ENCODE results near the gene HNRNPA1L2. TPM values are rescaled to one million over a fixed set of nuclear protein-coding genes. Genes with fewer than 3 reads are reported as not detected.
"Not testable (repeated sequence)": the region's sequence is repeated elsewhere in the genome, so short reads cannot be mapped to it uniquely, and the experiment has no call there.

Gene HNRNPA1L2
- 8.0 to 9.5 TPM (median 8.5 TPM) in 3 replicates for total RNA-seq (2021)
- Bru-seq, nascent RNA: percentile 85 among the genes with signal in this experiment
- long read RNA-seq, experiment 1, partial matches to known transcripts: 0 of 2 reads
- long read RNA-seq, experiment 1, other reads (novel, unspliced or antisense): 0 of 2 reads
- long read RNA-seq, experiment 2, transcript HNRNPA1L2-201 (1 exons, 1,372 nt): major isoform, 20 of 20 reads
- long read RNA-seq, experiment 2, partial matches to known transcripts: 0 of 20 reads
- long read RNA-seq, experiment 2, other reads (novel, unspliced or antisense): 0 of 20 reads
- long read RNA-seq, experiment 3, transcript HNRNPA1L2-201 (1 exons, 1,372 nt): major isoform, 9 of 9 reads
- long read RNA-seq, experiment 3, partial matches to known transcripts: 0 of 9 reads
- long read RNA-seq, experiment 3, other reads (novel, unspliced or antisense): 0 of 9 reads

DNA sequence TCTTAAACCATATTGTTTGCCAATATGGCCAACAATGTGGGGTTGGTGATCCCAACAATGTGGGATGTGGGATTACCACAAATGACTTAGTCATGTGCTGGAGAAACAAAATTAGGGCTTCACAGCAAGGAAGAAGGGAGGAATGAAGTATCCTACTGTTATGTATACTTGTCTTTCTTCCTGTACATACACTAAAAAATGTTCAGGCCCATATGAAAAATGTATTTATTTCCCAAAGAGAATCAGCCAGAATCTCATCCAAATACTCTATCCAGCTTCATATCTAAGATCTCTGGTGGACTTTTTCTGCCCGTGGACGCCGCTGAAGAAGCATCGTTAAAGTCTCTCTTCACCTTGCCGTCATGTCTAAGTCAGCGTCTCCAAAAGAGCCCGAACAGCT is at the start of gene HNRNPA1L2:
TSS of gene HNRNPA1L2 (plus strand) at position 301 of the 400 bp plus-strand sequence. CDS start at position 363, 62 bp downstream.
- Mint-ChIP-seq H3K4me1 (peaks cover 8% of the 10 kb centered on the region; the same call in 1 of the 2 replicates), H3K27ac (no peak within 1 kb of the TSS), H3K36me3 (peaks cover 12% of the 10 kb centered on the region; the same call in 1 of the 2 replicates), H3K9me3 (no peaks in the 10 kb centered on the region), H3K27me3 (ENCODE audit: low read depth) (no peaks in the 10 kb centered on the region), H3K4me3 (no peak within 1 kb of the TSS)
- ChIA-PET POLR2A (no interaction called here), CTCF (no interaction called here)
- TF ChIP-seq CREM (CRISPR knock-in tag; IDR thresholded peaks at IDR 0.05) (no peak), MXD4 (CRISPR knock-in tag; IDR thresholded peaks at IDR 0.05; ENCODE audit: borderline replicate concordance) (no peak), NFYB (CRISPR knock-in tag; conservative IDR thresholded peaks at IDR 0.05; ENCODE audit: low read depth) (no peak), GABPB1 (CRISPR knock-in tag; IDR thresholded peaks at IDR 0.05) (no peak), AR (CRISPR knock-in tag; IDR thresholded peaks at IDR 0.05) (no peak), TP53 (CRISPR knock-in tag; IDR thresholded peaks at IDR 0.05) (no peak), ZNF396 (CRISPR knock-in tag; IDR thresholded peaks at IDR 0.05; ENCODE audit: borderline replicate concordance) (no peak), ZNF423 (CRISPR knock-in tag; IDR thresholded peaks at IDR 0.05) (no peak), CTCF (IDR thresholded peaks at IDR 0.05) (no peak), CREB1 (CRISPR knock-in tag; IDR thresholded peaks at IDR 0.05) (no peak), ESRRA (CRISPR knock-in tag; IDR thresholded peaks at IDR 0.05; ENCODE audit: borderline replicate concordance) (no peak), ZNF219 (CRISPR knock-in tag; IDR thresholded peaks at IDR 0.05; ENCODE audit: borderline replicate concordance) (no peak), ETV6 (CRISPR knock-in tag; IDR thresholded peaks at IDR 0.05) (no peak), OVOL2 (CRISPR knock-in tag; IDR thresholded peaks at IDR 0.05; ENCODE audit: borderline replicate concordance) (no peak)
- TF ChIP-seq, protein P1, sequence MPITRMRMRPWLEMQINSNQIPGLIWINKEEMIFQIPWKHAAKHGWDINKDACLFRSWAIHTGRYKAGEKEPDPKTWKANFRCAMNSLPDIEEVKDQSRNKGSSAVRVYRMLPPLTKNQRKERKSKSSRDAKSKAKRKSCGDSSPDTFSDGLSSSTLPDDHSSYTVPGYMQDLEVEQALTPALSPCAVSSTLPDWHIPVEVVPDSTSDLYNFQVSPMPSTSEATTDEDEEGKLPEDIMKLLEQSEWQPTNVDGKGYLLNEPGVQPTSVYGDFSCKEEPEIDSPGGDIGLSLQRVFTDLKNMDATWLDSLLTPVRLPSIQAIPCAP (CRISPR knock-in tag; IDR thresholded peaks at IDR 0.05): no peak
- DNase-seq (ENCODE audit: low spot score) (no peak), ATAC-seq (no peak)

DNA sequence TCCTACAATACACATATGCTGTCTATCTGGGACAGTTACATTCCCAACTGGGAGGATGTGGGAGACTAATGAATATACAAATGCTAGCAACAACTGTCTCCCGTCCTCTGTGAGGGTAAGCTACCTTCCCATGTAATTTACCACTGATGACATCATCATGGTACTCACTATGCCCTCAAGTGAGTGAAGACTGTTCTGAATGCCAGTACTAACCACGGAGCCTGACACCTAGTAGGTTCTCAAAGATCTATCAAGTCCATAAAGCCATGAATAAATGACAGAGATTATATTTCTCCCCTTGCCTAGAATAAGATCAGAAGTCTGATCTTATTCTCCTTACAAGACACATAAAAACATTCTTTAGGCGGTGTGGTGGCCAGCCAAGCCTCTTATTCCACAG is 49.1 kb upstream of the HNRNPA1L2 start:
- H3K9me3 Mint-ChIP-seq; H3K27ac Mint-ChIP-seq; ATAC-seq; H3K36me3 Mint-ChIP-seq; H3K4me1 Mint-ChIP-seq; DNase-seq (ENCODE audit: low spot score); CTCF ChIA-PET; H3K4me3 Mint-ChIP-seq; POLR2A ChIA-PET; H3K27me3 Mint-ChIP-seq (ENCODE audit: low read depth): not testable (repeated sequence)

GRCh38 chr13:52593812-52594211 is 48.4 kb upstream of the HNRNPA1L2 start:
- not testable (repeated sequence) for H3K27me3 Mint-ChIP-seq (ENCODE audit: low read depth)

GRCh38 chr13:52594295-52594694 is 47.9 kb upstream of the HNRNPA1L2 start:
- POLR2A ChIA-PET; H3K9me3 Mint-ChIP-seq; CTCF ChIA-PET; DNase-seq (ENCODE audit: low spot score); ATAC-seq; H3K27me3 Mint-ChIP-seq (ENCODE audit: low read depth); H3K4me3 Mint-ChIP-seq; H3K27ac Mint-ChIP-seq; H3K36me3 Mint-ChIP-seq; H3K4me1 Mint-ChIP-seq: not testable (repeated sequence)

More at GRCh38 chr13:52593812-52594211, 48.4 kb upstream of the HNRNPA1L2 start:
- H3K9me3 Mint-ChIP-seq; H3K36me3 Mint-ChIP-seq; DNase-seq (ENCODE audit: low spot score); ATAC-seq; POLR2A ChIA-PET; H3K4me1 Mint-ChIP-seq; H3K27ac Mint-ChIP-seq; H3K4me3 Mint-ChIP-seq; CTCF ChIA-PET: not testable (repeated sequence)

Measured in WTC11 (cell line).